Lung (tissue), 12 donors: ENCODE results near the gene BCL10. TPM values are rescaled to one million over a fixed set of nuclear protein-coding genes. Genes with fewer than 3 reads are reported as not detected.
"Not testable (repeated sequence)": the region's sequence is repeated elsewhere in the genome, so short reads cannot be mapped to it uniquely, and the experiment has no call there.

Experiments
- ATAC-seq: fragments of 200-7000 bp; cut with Tn5 transposase; one replicate; pipeline ENCODE4 v1.9.1; 2020; ENCODE audit warnings: moderate number of reproducible peaks; ENCODE audit not compliant: insufficient read depth, low FRiP score
- DNase-seq, 3 donors: peaks; one replicate each; pipeline ENCODE4 v3.0.0-alpha.2; 2013 to 2017
- H3K27ac ChIP-seq, 2 donors: one replicate each; pipeline ENCODE4 v1.5.1; 2013; ENCODE audit warnings: mild to moderate bottlenecking in 2 of 2, moderate library complexity in 2 of 2, control low read depth in 1 of 2, inconsistent platforms in 1 of 2, low read depth in 1 of 2, low read length in 1 of 2
- H3K27me3 ChIP-seq, 3 donors: one replicate each; pipeline ENCODE4 v1.5.1; 2013; ENCODE audit warnings: low read length in 2 of 3; ENCODE audit not compliant: control insufficient read depth in 3 of 3, insufficient read depth in 3 of 3
- H3K36me3 ChIP-seq, 4 donors: one replicate each; pipeline ENCODE4 v1.5.1; 2013; ENCODE audit warnings: low read length in 4 of 4, mild to moderate bottlenecking in 1 of 4, moderate library complexity in 1 of 4; ENCODE audit not compliant: control insufficient read depth in 4 of 4, insufficient read depth in 4 of 4
- H3K4me1 ChIP-seq, 5 donors: one replicate each; pipeline ENCODE4 v1.5.1; 2013; ENCODE audit warnings: low read length in 5 of 5, mild to moderate bottlenecking in 2 of 5, moderate library complexity in 1 of 5; ENCODE audit not compliant: control insufficient read depth in 5 of 5, insufficient read depth in 5 of 5
- H3K4me3 ChIP-seq: one replicate; pipeline ENCODE4 v1.5.1; 2013; ENCODE audit warnings: mild to moderate bottlenecking, control low read depth, moderate library complexity
- H3K9ac ChIP-seq, 2 donors: one replicate each; pipeline ENCODE4 v1.5.1; 2013; ENCODE audit warnings: low read length in 2 of 2, control low read depth in 1 of 2; ENCODE audit not compliant: insufficient read depth in 1 of 2
- H3K9me3 ChIP-seq, 4 donors: one replicate each; pipeline ENCODE4 v1.5.1; 2013; ENCODE audit warnings: low read length in 3 of 4, mild to moderate bottlenecking in 1 of 4, moderate library complexity in 1 of 4; ENCODE audit not compliant: control insufficient read depth in 4 of 4, insufficient read depth in 3 of 4
- WGBS, 2 donors: extraction: QIAGEN DNeasy Blood & Tissue Kit; methylation state at CpG; one replicate each; pipeline ENCODE4 v1.1.7; 2013; 5-methylcytosine and 5-hydroxymethylcytosine counted together
- polyA plus RNA-seq, 2 donors: library from polyadenylated mRNA; stranded (reverse); fragments of 200-250 nt; gene quantifications; one replicate each; pipeline ENCODE4 v1.2.1, GENCODE V29; 2013
- total RNA-seq, 2 donors: library from RNA; depleted of rRNA in 1 of 2; stranded (reverse); fragments of >200 nt in 1 of 2; gene quantifications; one replicate each; pipeline ENCODE4 v1.2.1, GENCODE V29; 2014 to 2021
- TF ChIP-seq, protein P1 (sequence below): IDR thresholded peaks from 2 replicates; pipeline ENCODE4 v1.5.1; 2012; ENCODE audit warnings: mild to moderate bottlenecking; ENCODE audit errors: control extremely low read depth, extremely low read depth
- donor health status: control.
- donor health status: control.
- donor health status: Bipolar disorder and iron deficiency.
- donor health status: healthy.
- donor health status: DM: yes; HTN: yes; CAD: no.

Gene BCL10
- total and polyA plus RNA-seq, 4 donors, result 9.9 to 32.3 (median 18.8) TPM

DNA sequence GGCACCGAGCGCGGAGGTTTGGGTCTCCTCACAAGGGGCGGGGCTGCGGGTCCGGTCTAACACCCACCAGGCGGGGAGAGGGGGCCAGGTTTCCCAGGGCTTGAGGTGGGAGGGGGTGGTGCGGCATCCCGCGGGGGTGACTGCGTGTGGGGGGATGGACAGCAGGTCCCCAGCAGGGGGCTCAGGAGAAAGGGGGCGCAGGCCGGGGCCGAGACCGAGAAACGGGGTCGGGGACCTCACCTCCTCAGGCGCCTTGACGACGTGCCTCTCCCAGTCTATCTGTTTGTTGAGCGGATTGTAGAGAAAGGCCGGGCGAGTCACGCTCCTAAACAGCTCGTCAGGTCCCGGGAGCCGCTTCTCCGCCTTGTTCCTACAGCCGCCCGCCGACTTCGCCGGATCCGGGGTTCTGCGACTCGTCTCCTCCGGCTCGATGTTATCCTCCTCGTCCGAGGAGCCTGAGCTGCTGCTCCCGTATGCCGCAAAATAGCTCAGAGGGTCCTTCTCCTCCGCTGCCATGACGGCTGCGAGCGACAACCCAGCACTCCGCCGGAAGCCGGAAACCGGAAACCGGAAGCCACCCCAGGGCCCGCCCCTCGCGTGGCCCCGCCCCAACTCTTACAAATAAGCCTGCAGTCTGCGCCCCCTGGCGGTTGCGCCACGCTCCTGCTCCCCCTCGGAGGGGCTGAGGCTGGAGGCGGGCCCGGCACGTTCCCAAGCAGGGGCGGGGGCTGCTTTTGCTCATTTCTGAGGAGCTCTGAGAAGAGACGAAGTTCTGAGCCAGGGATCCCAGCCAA lies 17.1 kb downstream of the BCL10 start, which contains the start of gene C1orf52:
Gene C1orf52 (minus strand): TSS at position 545 of the 794 bp plus-strand sequence. CDS start 29 bp downstream, at position 516.
- Histone ChIP-seq H3K9ac (peak within 1 kb of the TSS; percentile 86 to 92), H3K27ac (peak within 1 kb of the TSS; percentile 80 to 83), H3K4me1 (peaks cover 1 to 26% (median 12%) of the 10 kb centered on the region in 5 donors), H3K27me3 (no peaks in the 10 kb centered on the region), H3K36me3 (peaks cover 1 to 19% (median 7%) of the 10 kb centered on the region in 4 donors), H3K4me3 (peak within 1 kb of the TSS; percentile 94), H3K9me3 (no peaks in the 10 kb centered on the region)
- 1% methylated on average over 54 to 65 of the region's 65 CpGs for WGBS, 2 donors
- TF ChIP-seq, protein P1, sequence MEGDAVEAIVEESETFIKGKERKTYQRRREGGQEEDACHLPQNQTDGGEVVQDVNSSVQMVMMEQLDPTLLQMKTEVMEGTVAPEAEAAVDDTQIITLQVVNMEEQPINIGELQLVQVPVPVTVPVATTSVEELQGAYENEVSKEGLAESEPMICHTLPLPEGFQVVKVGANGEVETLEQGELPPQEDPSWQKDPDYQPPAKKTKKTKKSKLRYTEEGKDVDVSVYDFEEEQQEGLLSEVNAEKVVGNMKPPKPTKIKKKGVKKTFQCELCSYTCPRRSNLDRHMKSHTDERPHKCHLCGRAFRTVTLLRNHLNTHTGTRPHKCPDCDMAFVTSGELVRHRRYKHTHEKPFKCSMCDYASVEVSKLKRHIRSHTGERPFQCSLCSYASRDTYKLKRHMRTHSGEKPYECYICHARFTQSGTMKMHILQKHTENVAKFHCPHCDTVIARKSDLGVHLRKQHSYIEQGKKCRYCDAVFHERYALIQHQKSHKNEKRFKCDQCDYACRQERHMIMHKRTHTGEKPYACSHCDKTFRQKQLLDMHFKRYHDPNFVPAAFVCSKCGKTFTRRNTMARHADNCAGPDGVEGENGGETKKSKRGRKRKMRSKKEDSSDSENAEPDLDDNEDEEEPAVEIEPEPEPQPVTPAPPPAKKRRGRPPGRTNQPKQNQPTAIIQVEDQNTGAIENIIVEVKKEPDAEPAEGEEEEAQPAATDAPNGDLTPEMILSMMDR, result peak; percentile 88
- DNase-seq, result peak; percentile 99
- ATAC-seq, result peak; percentile 97

DNA sequence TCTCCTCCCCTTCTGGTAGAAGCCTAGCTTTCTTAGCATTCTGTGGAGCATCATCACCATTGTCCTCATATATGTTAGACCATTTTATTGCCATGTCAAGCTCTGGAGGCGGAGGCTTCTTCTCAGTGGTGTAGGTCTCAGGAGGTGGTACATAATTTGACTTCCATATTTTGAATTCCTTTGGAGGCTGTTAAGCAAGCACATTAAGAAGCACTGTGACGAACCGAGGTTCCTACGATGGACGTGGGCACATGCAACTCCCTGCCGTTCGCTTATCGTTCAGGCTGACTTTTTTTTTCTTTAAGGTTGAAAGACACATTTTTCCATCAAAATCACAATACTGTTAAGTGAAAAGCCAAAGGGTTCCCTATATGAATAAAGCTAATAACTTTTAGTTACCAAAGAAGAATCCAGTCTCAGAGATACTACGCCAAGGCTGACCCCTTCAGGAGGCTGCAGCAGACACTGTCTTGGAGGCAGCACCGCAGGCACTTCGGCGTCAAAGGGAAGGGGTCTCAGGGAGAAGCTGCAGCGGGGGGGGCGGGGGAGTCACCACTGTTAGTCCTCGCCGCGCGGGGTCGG lies 17.8 kb downstream of the BCL10 start:
- peak overlapping the region; percentile 58 to 86 for H3K9ac ChIP-seq
- peaks cover 1 to 22% (median 10%) of the 10 kb centered on the region in 4 donors for H3K36me3 ChIP-seq
- no peak for DNase-seq
- H3K4me3 ChIP-seq, result peak overlapping the region; percentile 94
- H3K4me1 ChIP-seq, result peaks cover 1 to 26% (median 12%) of the 10 kb centered on the region in 5 donors
- no peak for ATAC-seq
- H3K27ac ChIP-seq, result peak overlapping the region in 1 of 2 donors; percentile 81
- no peaks in the 10 kb centered on the region for H3K9me3 ChIP-seq
- TF ChIP-seq, protein P1, result no peak
- WGBS, 2 donors, result 5% methylated on average over 19 of the region's 19 CpGs
- H3K27me3 ChIP-seq, result no peaks in the 10 kb centered on the region

DNA sequence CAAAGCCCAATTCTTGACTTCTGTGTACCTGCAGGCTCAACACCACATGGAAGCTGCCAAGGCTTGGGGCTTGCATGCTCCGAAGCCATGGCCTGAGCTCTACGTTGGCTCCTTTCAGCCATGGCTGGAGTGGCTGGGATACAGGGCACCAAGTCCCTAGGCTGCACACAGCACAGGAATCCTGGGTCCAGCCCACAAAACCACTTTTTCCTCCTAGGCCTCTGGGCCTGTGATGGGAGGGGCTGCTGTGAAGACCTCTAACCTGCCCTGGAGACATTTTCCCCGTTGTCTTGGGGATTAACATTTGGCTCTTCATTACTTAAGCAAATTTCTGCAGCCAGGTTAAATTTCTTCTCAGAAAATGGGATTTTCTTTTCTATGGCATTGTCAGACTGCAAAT lies 27.4 kb downstream of the BCL10 start:
- not testable (repeated sequence) for H3K36me3 ChIP-seq, H3K27me3 ChIP-seq, H3K9ac ChIP-seq, H3K27ac ChIP-seq, ATAC-seq, DNase-seq, H3K4me3 ChIP-seq, H3K9me3 ChIP-seq
- peaks cover 0 to 16% (median 10%) of the 10 kb centered on the region in 5 donors for H3K4me1 ChIP-seq
- 95 to 96% methylated on average over 3 of the region's 3 CpGs for WGBS, 2 donors

DNA sequence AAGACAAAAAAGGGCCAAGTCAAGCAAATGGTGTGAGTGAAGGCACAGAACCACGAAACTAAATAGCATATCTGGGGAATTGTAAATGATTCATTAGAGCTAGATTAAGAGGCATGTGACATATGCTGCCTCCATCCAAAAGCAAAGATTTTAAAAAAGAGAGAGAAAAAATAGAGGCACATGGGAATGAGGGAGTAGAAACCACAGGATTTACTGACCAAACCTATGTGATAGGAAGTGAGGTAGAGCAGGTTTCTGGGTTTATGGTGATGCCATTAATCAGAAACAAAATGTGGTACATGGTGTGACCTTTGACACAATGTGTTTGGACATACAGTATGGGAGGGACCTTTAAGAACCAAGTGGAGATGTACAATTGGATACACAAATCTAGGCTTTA lies 30.5 kb downstream of the BCL10 start:
- Histone ChIP-seq H3K9me3 (no peaks in the 10 kb centered on the region), H3K27ac (no peak overlapping the region), H3K4me3 (no peak overlapping the region), H3K27me3 (no peaks in the 10 kb centered on the region), H3K36me3 (no peaks in the 10 kb centered on the region), H3K4me1 (peaks cover 2 to 30% (median 12%) of the 10 kb centered on the region in 5 donors), H3K9ac (no peak overlapping the region)
- WGBS, 2 donors, result 86 to 93% methylated on average over 1 of the region's 1 CpG
- ATAC-seq (no peak), DNase-seq (no peak)
- TF ChIP-seq, protein P1, result no peak
